Measurements from ENCODE around the gene MRGPRX4.
"Not testable (repeated sequence)": the region's sequence is repeated elsewhere in the genome, so short reads cannot be mapped to it uniquely, and the experiment has no call there.

Gene MRGPRX4

GRCh38 chr11:18172666-18173065, at the start of gene MRGPRX4:
Gene MRGPRX4, plus strand, starts transcription at chr11:18172837. Its CDS starts 420 bp downstream, at chr11:18173257.
- DNase-seq: no peak

- DNase-seq: not testable (repeated sequence)
Observed at GRCh38 chr11:18131115-18131514, 41.5 kb upstream of the MRGPRX4 start.

GRCh38 chr11:18132341-18132740, 40.3 kb upstream of the MRGPRX4 start, which contains the start of gene MRGPRX3:
Gene MRGPRX3, plus strand, starts transcription at chr11:18132571. Its CDS starts 4,632 bp downstream, at chr11:18137203.
- DNase-seq: no peak

- DNase-seq: no peak
Observed at GRCh38 chr11:18135308-18135707, 37.3 kb upstream of the MRGPRX4 start.

DNA sequence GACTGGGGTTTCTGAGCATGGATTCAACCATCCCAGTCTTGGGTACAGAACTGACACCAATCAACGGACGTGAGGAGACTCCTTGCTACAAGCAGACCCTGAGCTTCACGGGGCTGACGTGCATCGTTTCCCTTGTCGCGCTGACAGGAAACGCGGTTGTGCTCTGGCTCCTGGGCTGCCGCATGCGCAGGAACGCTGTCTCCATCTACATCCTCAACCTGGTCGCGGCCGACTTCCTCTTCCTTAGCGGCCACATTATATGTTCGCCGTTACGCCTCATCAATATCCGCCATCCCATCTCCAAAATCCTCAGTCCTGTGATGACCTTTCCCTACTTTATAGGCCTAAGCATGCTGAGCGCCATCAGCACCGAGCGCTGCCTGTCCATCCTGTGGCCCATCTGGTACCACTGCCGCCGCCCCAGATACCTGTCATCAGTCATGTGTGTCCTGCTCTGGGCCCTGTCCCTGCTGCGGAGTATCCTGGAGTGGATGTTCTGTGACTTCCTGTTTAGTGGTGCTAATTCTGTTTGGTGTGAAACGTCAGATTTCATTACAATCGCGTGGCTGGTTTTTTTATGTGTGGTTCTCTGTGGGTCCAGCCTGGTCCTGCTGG, 35.3 kb upstream of the MRGPRX4 start:
- DNase-seq: no peak

- no peak for DNase-seq
Observed at GRCh38 chr11:18140145-18140544, 32.5 kb upstream of the MRGPRX4 start.

- no peak for DNase-seq
Observed at GRCh38 chr11:18144243-18144642, 28.4 kb upstream of the MRGPRX4 start.

GRCh38 chr11:18145025-18145424, 27.6 kb upstream of the MRGPRX4 start:
- DNase-seq: no peak

- DNase-seq: no peak
Observed at GRCh38 chr11:18145837-18146236, 26.8 kb upstream of the MRGPRX4 start.

- DNase-seq: no peak
Observed at GRCh38 chr11:18151581-18151980, 21.1 kb upstream of the MRGPRX4 start.

DNA sequence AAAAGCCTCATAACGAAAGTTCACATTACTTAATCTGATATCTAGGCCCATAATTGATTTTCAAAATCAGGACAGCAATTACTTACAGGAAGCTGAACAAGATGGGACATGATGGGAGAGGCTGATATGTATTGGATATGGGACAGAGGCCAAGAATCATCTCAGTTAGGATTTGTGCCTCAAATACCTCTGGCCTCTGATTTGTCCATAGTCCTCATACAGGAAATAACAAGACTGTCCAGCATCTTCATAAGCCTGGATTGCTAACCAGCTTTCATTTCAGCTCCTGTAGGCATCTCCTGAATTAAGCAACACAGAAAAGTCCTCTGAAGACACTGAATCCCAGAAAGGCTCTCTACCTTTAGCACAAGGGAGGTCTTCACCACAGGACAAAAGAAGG, 4.3 kb upstream of the MRGPRX4 start:
- DNase-seq: no peak

- no peak for DNase-seq
Observed at GRCh38 chr11:18171377-18172000, 1.1 kb upstream of the MRGPRX4 start.

GRCh38 chr11:18173225-18173866, 709 bp downstream of the MRGPRX4 start:
- no peak for DNase-seq

DNA sequence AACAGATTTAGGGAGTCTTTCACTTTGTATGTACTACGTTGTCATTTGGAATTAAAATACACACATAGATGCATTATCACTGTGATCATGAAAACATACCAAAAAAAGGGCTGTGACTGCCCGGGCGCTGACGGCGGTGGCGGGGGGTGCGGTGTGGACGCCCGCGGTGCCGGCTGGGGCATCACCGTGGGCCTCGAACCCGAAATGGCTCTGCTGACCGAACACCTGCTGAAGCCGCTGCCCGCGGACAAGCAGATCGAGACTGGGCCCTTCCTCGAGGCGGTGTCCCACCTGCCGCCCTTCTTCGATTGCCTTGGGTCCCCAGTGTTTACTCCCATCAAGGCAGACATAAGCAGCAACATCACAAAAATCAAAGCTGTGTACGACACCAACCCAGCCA, 16.2 kb downstream of the MRGPRX4 start:
- DNase-seq: no peak

GRCh38 chr11:18189476-18190245, 17.0 kb downstream of the MRGPRX4 start:
- not testable (repeated sequence) for DNase-seq

- DNase-seq: no peak
Observed at GRCh38 chr11:18191376-18191775, 18.7 kb downstream of the MRGPRX4 start.

- no peak for DNase-seq
Observed at GRCh38 chr11:18193010-18193409, 20.4 kb downstream of the MRGPRX4 start.

DNA sequence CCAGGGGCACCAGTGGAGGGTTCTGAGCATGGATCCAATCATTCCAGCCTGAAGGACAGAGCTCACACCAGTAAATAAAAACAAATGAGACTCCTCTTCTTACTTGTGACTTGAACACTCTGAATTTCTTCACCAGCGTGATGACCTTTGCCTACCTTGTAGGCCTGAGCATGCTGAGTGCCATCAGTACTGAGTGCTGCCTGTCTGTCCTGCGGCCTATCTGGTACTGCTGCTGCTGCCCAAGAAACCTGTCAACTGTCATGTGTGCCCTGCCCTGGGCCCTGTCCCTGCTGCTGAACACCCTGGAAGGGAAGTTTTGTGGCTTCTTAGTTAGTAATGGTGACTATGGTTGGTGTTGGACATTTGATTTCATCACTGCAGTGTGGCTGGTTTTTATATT, 23.9 kb downstream of the MRGPRX4 start:
- DNase-seq: no peak

GRCh38 chr11:18197738-18198137, 25.1 kb downstream of the MRGPRX4 start:
- not testable (repeated sequence) for DNase-seq

- no peak for DNase-seq
Observed at GRCh38 chr11:18203723-18204122, 31.1 kb downstream of the MRGPRX4 start.

GRCh38 chr11:18204220-18204619, 31.6 kb downstream of the MRGPRX4 start:
- DNase-seq: no peak

DNA sequence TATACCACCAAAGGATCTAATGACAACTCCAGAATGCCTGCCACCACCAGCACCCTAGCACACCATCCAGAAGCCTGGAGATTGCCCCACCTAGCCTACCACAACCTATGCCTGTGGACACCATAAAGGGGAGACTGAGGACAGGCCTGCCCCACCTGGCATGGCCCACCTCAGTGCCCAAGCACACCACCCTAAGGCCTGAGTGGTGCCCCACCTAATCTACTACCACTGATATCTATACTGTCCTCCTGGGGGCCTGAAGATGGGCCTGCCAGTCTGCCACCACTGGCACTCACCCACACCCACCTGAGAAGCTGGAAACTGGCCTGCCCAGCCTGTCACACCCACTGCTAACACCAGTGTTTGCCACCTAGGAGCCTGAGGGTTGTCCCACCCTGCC, 32.1 kb downstream of the MRGPRX4 start:
- DNase-seq: no peak

DNA sequence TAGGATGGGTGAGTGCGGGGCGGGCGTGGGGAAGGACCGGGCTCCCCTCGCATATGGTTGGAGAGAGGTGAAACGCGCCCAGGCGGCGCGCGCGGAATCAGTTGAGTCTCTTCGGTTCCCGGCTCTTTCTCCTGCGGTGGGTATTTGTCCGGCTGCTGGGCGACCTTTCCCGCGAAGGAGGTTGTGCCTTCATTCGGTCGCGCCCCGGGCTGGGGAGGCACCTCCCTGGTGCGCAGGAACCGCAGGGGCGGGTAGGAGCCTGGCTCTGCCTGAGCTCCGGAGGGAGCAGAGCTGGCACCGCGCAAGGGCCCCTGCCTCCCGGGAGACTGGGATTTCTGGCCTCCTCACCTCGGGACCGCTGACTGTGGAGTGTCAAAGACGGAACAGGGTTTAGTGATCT, 36.4 kb downstream of the MRGPRX4 start:
- no peak for DNase-seq
